Liver (tissue), 9 donors: ENCODE measurements around the gene ARGLU1. TPM values are rescaled to one million over a fixed set of nuclear protein-coding genes. Genes with fewer than 3 reads are reported as not detected.

Source experiments
- DNase-seq: peaks from one replicate; pipeline ENCODE4 v3.0.0-alpha.2; 2017; ENCODE audit warnings: low spot score
- H3K27ac ChIP-seq, 2 donors: one replicate each; pipeline ENCODE4 v1.7.0; 2013; ENCODE audit warnings: inconsistent platforms in 2 of 2, low read length in 2 of 2, control low read depth in 1 of 2, low read depth in 1 of 2, mild to moderate bottlenecking in 1 of 2
- H3K27me3 ChIP-seq, 4 donors: one replicate each; pipeline versions ENCODE4 v1.6.1 to v1.7.0; 2013; ENCODE audit warnings: low read length in 3 of 4, inconsistent platforms in 1 of 4, mild to moderate bottlenecking in 1 of 4, moderate library complexity in 1 of 4; ENCODE audit not compliant: control insufficient read depth in 4 of 4, insufficient read depth in 4 of 4
- H3K36me3 ChIP-seq, 4 donors: one replicate each; pipeline versions ENCODE4 v1.6.1 to v1.7.0; 2013; ENCODE audit warnings: low read length in 3 of 4, mild to moderate bottlenecking in 3 of 4, low read depth in 1 of 4, moderate library complexity in 1 of 4; ENCODE audit not compliant: control insufficient read depth in 4 of 4, insufficient read depth in 3 of 4
- H3K4me1 ChIP-seq, 4 donors: one replicate each; pipeline versions ENCODE4 v1.6.1 to v1.7.0; 2013; ENCODE audit warnings: low read length in 3 of 4, mild to moderate bottlenecking in 3 of 4, moderate library complexity in 1 of 4; ENCODE audit not compliant: control insufficient read depth in 4 of 4, insufficient read depth in 4 of 4
- H3K4me3 ChIP-seq, 3 donors: one replicate each; pipeline versions ENCODE4 v1.6.1 to v1.7.0; 2013; ENCODE audit warnings: low read length in 3 of 3, control low read depth in 1 of 3, low read depth in 1 of 3, mild to moderate bottlenecking in 1 of 3
- H3K9ac ChIP-seq, 2 donors: one replicate each; pipeline ENCODE4 v1.7.0; 2013; ENCODE audit warnings: low read length in 2 of 2, mild to moderate bottlenecking in 2 of 2, moderate library complexity in 2 of 2, control low read depth in 1 of 2, low read depth in 1 of 2
- H3K9me3 ChIP-seq, 4 donors: one replicate each; pipeline versions ENCODE4 v1.6.1 to v1.7.0; 2013; ENCODE audit warnings: low read length in 3 of 4; ENCODE audit not compliant: control insufficient read depth in 4 of 4
- GABPA ChIP-seq, 2 donors: IDR thresholded peaks in 1 of 2; conservative IDR thresholded peaks in 1 of 2; 2 replicates each; pipeline ENCODE4 v1.6.1; 2016; ENCODE audit warnings: antibody characterized with exemption in 2 of 2, mild to moderate bottlenecking in 1 of 2, moderate library complexity in 1 of 2
- HNF4A ChIP-seq, 2 donors: conservative IDR thresholded peaks; 2 replicates each; pipeline ENCODE4 v1.6.1; 2016; ENCODE audit warnings: antibody characterized with exemption in 2 of 2, mild to moderate bottlenecking in 2 of 2
- HNF4G ChIP-seq: IDR thresholded peaks from 2 replicates; pipeline ENCODE4 v1.6.1; 2016; ENCODE audit warnings: antibody characterized with exemption
- JUND ChIP-seq, 2 donors: IDR thresholded peaks; 2 replicates each; pipeline ENCODE4 v1.6.1; 2016; ENCODE audit warnings: antibody characterized with exemption in 2 of 2
- MAX ChIP-seq: IDR thresholded peaks from 2 replicates; pipeline ENCODE4 v1.6.1; 2016; ENCODE audit warnings: antibody characterized with exemption
- RAD21 ChIP-seq, 2 donors: IDR thresholded peaks; 2 replicates each; pipeline ENCODE4 v1.6.1; 2016; ENCODE audit warnings: antibody characterized with exemption in 2 of 2, mild to moderate bottlenecking in 2 of 2
- REST ChIP-seq: IDR thresholded peaks from 2 replicates; pipeline ENCODE4 v1.6.1; 2016; ENCODE audit warnings: antibody characterized with exemption, mild to moderate bottlenecking
- RXRA ChIP-seq, 2 donors: IDR thresholded peaks; 2 replicates each; pipeline ENCODE4 v1.6.1; 2017 to 2018; ENCODE audit warnings: antibody characterized with exemption in 2 of 2, mild to moderate bottlenecking in 1 of 2
- WGBS: extraction: QIAGEN DNeasy Blood & Tissue Kit; methylation state at CpG from one replicate; pipeline ENCODE4 v1.1.7; 2013; 5-methylcytosine and 5-hydroxymethylcytosine counted together
- polyA plus RNA-seq, 2 donors: library from polyadenylated mRNA; stranded (reverse) in 1 of 2; unstranded in 1 of 2; fragments of 200-250 nt in 1 of 2; fragments of >200 nt in 1 of 2; fragmentation: Nextera tagmentation in 1 of 2; extraction: Ambion mirVana in 1 of 2; gene quantifications; one replicate each; pipeline versions ENCODE4 v1.2.1 to v1.2.3, GENCODE V29; 2013 to 2015
- total RNA-seq, 2 donors: library from RNA; depleted of rRNA; stranded (reverse); fragments of >200 nt; gene quantifications; one replicate each; pipeline ENCODE4 v1.2.3, GENCODE V29; 2014
- donor health status: healthy.
- donor health status: healthy.
- donor health status: healthy.
- donor health status: healthy.
- donor health status: healthy.

ARGLU1 gene
- total and polyA plus RNA-seq, 4 donors = 16.7 to 50.8 (median 30.1) TPM

- TF ChIP-seq GABPA (IDR thresholded peaks at IDR 0.05 in 1 of 2, conservative IDR thresholded peaks at IDR 0.05 in 1 of 2) = peak in 1 of 2 donors; percentile 40
- TF ChIP-seq JUND (IDR thresholded peaks at IDR 0.05) = peak in 1 of 2 donors; percentile 69
- peak in 1 of 2 donors; percentile 57 for TF ChIP-seq HNF4A (conservative IDR thresholded peaks at IDR 0.05)
- TF ChIP-seq MAX = no peak
- TF ChIP-seq RAD21 (IDR thresholded peaks at IDR 0.05) = peak in 1 of 2 donors; percentile 22
- TF ChIP-seq HNF4G = no peak
- peak; percentile 72 for TF ChIP-seq REST
- Histone ChIP-seq H3K27me3 (no peaks in the 10 kb centered on the region), H3K27ac (peak overlapping the region; percentile 38 to 51), H3K4me3 (no peak overlapping the region), H3K36me3 (no peaks in the 10 kb centered on the region), H3K9ac (no peak overlapping the region), H3K9me3 (no peaks in the 10 kb centered on the region), H3K4me1 (peaks cover 2 to 26% (median 10%) of the 10 kb centered on the region in 4 donors)
- WGBS = 32% methylated on average over 14 of the region's 14 CpGs
- peak; percentile 50 for DNase-seq
Observed at GRCh38 chr13:106570299-106570852, 2.4 kb upstream of the ARGLU1 start.

- Histone ChIP-seq H3K9ac (no peak overlapping the region), H3K9me3 (no peaks in the 10 kb centered on the region), H3K4me3 (peak overlapping the region in 1 of 3 donors; percentile 8), H3K27ac (peak overlapping the region in 1 of 2 donors; percentile 51), H3K4me1 (peaks cover 2 to 33% (median 12%) of the 10 kb centered on the region in 4 donors), H3K36me3 (no peaks in the 10 kb centered on the region), H3K27me3 (no peaks in the 10 kb centered on the region)
- 67% methylated on average over 3 of the region's 3 CpGs for WGBS
- TF ChIP-seq RXRA (IDR thresholded peaks at IDR 0.05) (peak in 1 of 2 donors; percentile 22), MAX (no peak), REST (peak; percentile 52), HNF4A (conservative IDR thresholded peaks at IDR 0.05) (peak in 1 of 2 donors; percentile 40)
- no peak for DNase-seq
Observed at GRCh38 chr13:106569233-106570095, 1.5 kb upstream of the ARGLU1 start.
